Measurements from ENCODE around the gene INSL3. TPM values are rescaled to one million over a fixed set of nuclear protein-coding genes. Genes with fewer than 3 reads are reported as not detected.

INSL3 gene
- polyA plus RNA-seq, 1 donor from 2014 or later, result not detected

- TF ChIP-seq TAF1 (IDR thresholded peaks at IDR 0.05; ENCODE audit: low read depth) (no peak), EZH2 (IDR thresholded peaks at IDR 0.05; ENCODE audit: borderline replicate concordance, insufficient read depth, low read length, poor library complexity, severe bottlenecking) (no peak), EP300 (conservative IDR thresholded peaks at IDR 0.05; ENCODE audit: poor library complexity, severe bottlenecking) (no peak), CTCF (IDR thresholded peaks at IDR 0.05; ENCODE audit: poor library complexity, severe bottlenecking) (no peak), REST (IDR thresholded peaks at IDR 0.05; ENCODE audit: borderline replicate concordance) (no peak), MXI1 (conservative IDR thresholded peaks at IDR 0.05; ENCODE audit: poor library complexity, severe bottlenecking) (no peak), POLR2AphosphoS5 (IDR thresholded peaks at IDR 0.05) (no peak), RAD21 (conservative IDR thresholded peaks at IDR 0.05) (no peak), SMC3 (conservative IDR thresholded peaks at IDR 0.05; ENCODE audit: poor library complexity) (no peak)
- no peaks in the 10 kb centered on the region for H3K9me2 ChIP-seq (ENCODE audit: insufficient read depth, low read length)
- no peaks in the 10 kb centered on the region for H3K36me3 ChIP-seq (ENCODE audit: insufficient read depth, low read length)
- no peaks in the 10 kb centered on the region for H3K79me2 ChIP-seq (replicated peaks; ENCODE audit: insufficient read depth, low read length)
- no peak overlapping the region for H3K27ac ChIP-seq (ENCODE audit: low read length)
- no peaks in the 10 kb centered on the region for H3K27me3 ChIP-seq (ENCODE audit: insufficient read depth, low read depth, low read length)
- H2AFZ ChIP-seq (ENCODE audit: low read depth, low read length), result no peak overlapping the region
- H3F3A ChIP-seq (ENCODE audit: insufficient read depth, low read length, poor library complexity, severe bottlenecking), result no peaks in the 10 kb centered on the region
- H3K4me3 ChIP-seq (ENCODE audit: low read length), result no peak overlapping the region
- no peaks in the 10 kb centered on the region for H3K9me3 ChIP-seq (ENCODE audit: low read length)
- H3K9ac ChIP-seq (ENCODE audit: low read length), result no peak overlapping the region
- H3K4me2 ChIP-seq (ENCODE audit: low read length), result no peak overlapping the region
- H4K20me1 ChIP-seq (ENCODE audit: insufficient read depth), result no peaks in the 10 kb centered on the region
Measured at GRCh38 chr19:17824339-17824738, 3.0 kb upstream of the INSL3 start.

GRCh38 chr19:17817668-17818363 lies 3.5 kb downstream of the INSL3 start:
- no peak overlapping the region for H3K9ac ChIP-seq (ENCODE audit: low read length)
- no peaks in the 10 kb centered on the region for H3K27me3 ChIP-seq (ENCODE audit: insufficient read depth, low read depth, low read length)
- TF ChIP-seq EP300 (conservative IDR thresholded peaks at IDR 0.05; ENCODE audit: poor library complexity, severe bottlenecking) (no peak), RAD21 (conservative IDR thresholded peaks at IDR 0.05) (no peak), POLR2AphosphoS5 (IDR thresholded peaks at IDR 0.05) (no peak), EZH2 (IDR thresholded peaks at IDR 0.05; ENCODE audit: borderline replicate concordance, insufficient read depth, low read length, poor library complexity, severe bottlenecking) (no peak), CTCF (IDR thresholded peaks at IDR 0.05; ENCODE audit: poor library complexity, severe bottlenecking) (no peak), MXI1 (conservative IDR thresholded peaks at IDR 0.05; ENCODE audit: poor library complexity, severe bottlenecking) (no peak), SMC3 (conservative IDR thresholded peaks at IDR 0.05; ENCODE audit: poor library complexity) (no peak), TAF1 (IDR thresholded peaks at IDR 0.05; ENCODE audit: low read depth) (no peak), REST (IDR thresholded peaks at IDR 0.05; ENCODE audit: borderline replicate concordance) (no peak)
- no peak overlapping the region for H2AFZ ChIP-seq (ENCODE audit: low read depth, low read length)
- H3F3A ChIP-seq (ENCODE audit: insufficient read depth, low read length, poor library complexity, severe bottlenecking), result no peaks in the 10 kb centered on the region
- H4K20me1 ChIP-seq (ENCODE audit: insufficient read depth), result no peaks in the 10 kb centered on the region
- no peak overlapping the region for H3K4me2 ChIP-seq (ENCODE audit: low read length)
- H3K9me3 ChIP-seq (ENCODE audit: low read length), result no peaks in the 10 kb centered on the region
- no peaks in the 10 kb centered on the region for H3K9me2 ChIP-seq (ENCODE audit: insufficient read depth, low read length)
- H3K79me2 ChIP-seq (replicated peaks; ENCODE audit: insufficient read depth, low read length), result no peaks in the 10 kb centered on the region
- no peak overlapping the region for H3K4me3 ChIP-seq (ENCODE audit: low read length)
- H3K27ac ChIP-seq (ENCODE audit: low read length), result no peak overlapping the region
- no peaks in the 10 kb centered on the region for H3K36me3 ChIP-seq (ENCODE audit: insufficient read depth, low read length)
